ENCODE measurements around the gene SMC6. TPM values are rescaled to one million over a fixed set of nuclear protein-coding genes. Genes with fewer than 3 reads are reported as not detected.

SMC6 gene
- total and polyA plus RNA-seq, 10 of the 15 experiments (the other 5 are each of a cell fraction or from before 2014, with no cell fraction given): 12.8 to 63.8 (median 38.8) TPM

DNA sequence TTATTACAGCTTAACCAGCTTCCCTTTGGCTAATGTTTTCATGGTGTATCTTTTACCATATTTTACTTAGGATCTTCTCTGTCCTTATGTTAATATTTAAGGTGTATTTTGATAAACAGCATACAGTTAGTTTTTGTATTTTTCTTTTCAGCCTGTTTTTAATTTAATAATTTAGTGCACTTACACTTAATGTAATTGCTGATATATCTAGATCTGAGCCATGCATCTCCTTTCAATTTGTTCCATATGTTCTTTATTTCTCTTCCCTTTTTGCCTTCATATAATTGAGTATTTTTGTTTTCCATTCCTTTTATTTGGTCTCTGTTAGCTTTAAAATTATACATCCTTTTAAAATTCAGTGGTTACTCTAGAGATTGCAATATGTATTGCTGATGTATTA lies 78.8 kb downstream of the SMC6 start:
- Histone ChIP-seq H3K79me2 (ENCODE audit: control insufficient read depth, insufficient read depth, low read length) (no peaks in the 10 kb centered on the region), H3K36me3 (ENCODE audit: control insufficient read depth in 2 of 2, insufficient read depth in 2 of 2, low read length in 1 of 2) (peaks cover 1 to 9% of the 10 kb centered on the region in 2 experiments; a peak in 3 of 4 replicates), H3K9me3 (replicated peaks; ENCODE audit: control insufficient read depth, insufficient read depth, low read length) (no peaks in the 10 kb centered on the region), H3K9ac (ENCODE audit: control insufficient read depth, insufficient read depth, low read length) (no peak overlapping the region), H3K27ac (ENCODE audit: control insufficient read depth, insufficient read depth) (no peak overlapping the region), H3K27me3 (replicated peaks in 1 of 2; ENCODE audit: control insufficient read depth in 2 of 2, insufficient read depth in 2 of 2, low read length in 1 of 2) (no peaks in the 10 kb centered on the region), H3K4me1 (ENCODE audit: control insufficient read depth, insufficient read depth, low read length) (no peaks in the 10 kb centered on the region), H3K4me2 (ENCODE audit: control insufficient read depth, insufficient read depth) (no peak overlapping the region), H2AFZ (ENCODE audit: control insufficient read depth, low read depth, low read length) (no peak overlapping the region), H3K4me3 (no peak overlapping the region), H4K20me1 (ENCODE audit: control insufficient read depth, insufficient read depth) (no peaks in the 10 kb centered on the region)
- POLR2A ChIA-PET: no interaction called here
- BruUV-seq (replicated peaks): no TSS peak
- in situ Hi-C loops (cut with MboI) (loop anchor here (10.0 kb wide), 1 partner anchor 900 kb away; no protein-coding TSS in a partner anchor), intact Hi-C loops (cut with micrococcal nuclease; ENCODE audit: unreplicated experiment) (loop anchor here (5.0 kb wide), 1 partner anchor 363 kb away; no protein-coding TSS in a partner anchor)
- ATAC-seq (no peak), DNase-seq (ENCODE audit: low read depth, low spot score) (no peak), FAIRE-seq (no peak)
- TF ChIP-seq, protein P1, sequence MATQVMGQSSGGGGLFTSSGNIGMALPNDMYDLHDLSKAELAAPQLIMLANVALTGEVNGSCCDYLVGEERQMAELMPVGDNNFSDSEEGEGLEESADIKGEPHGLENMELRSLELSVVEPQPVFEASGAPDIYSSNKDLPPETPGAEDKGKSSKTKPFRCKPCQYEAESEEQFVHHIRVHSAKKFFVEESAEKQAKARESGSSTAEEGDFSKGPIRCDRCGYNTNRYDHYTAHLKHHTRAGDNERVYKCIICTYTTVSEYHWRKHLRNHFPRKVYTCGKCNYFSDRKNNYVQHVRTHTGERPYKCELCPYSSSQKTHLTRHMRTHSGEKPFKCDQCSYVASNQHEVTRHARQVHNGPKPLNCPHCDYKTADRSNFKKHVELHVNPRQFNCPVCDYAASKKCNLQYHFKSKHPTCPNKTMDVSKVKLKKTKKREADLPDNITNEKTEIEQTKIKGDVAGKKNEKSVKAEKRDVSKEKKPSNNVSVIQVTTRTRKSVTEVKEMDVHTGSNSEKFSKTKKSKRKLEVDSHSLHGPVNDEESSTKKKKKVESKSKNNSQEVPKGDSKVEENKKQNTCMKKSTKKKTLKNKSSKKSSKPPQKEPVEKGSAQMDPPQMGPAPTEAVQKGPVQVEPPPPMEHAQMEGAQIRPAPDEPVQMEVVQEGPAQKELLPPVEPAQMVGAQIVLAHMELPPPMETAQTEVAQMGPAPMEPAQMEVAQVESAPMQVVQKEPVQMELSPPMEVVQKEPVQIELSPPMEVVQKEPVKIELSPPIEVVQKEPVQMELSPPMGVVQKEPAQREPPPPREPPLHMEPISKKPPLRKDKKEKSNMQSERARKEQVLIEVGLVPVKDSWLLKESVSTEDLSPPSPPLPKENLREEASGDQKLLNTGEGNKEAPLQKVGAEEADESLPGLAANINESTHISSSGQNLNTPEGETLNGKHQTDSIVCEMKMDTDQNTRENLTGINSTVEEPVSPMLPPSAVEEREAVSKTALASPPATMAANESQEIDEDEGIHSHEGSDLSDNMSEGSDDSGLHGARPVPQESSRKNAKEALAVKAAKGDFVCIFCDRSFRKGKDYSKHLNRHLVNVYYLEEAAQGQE (IDR thresholded peaks at IDR 0.05; ENCODE audit: low read depth, low read length): no peak
- TF ChIP-seq NFYB (IDR thresholded peaks at IDR 0.05; ENCODE audit: insufficient read depth, low read depth, low read length) (no peak), RBBP5 (conservative IDR thresholded peaks at IDR 0.05) (no peak), HDGF (IDR thresholded peaks at IDR 0.05) (no peak), SRF (IDR thresholded peaks at IDR 0.05; ENCODE audit: low read depth in 2 of 2, low read length in 2 of 2) (no peak), MEF2B (IDR thresholded peaks at IDR 0.05; ENCODE audit: partially characterized antibody, poor library complexity, severe bottlenecking) (no peak), GABPA (IDR thresholded peaks at IDR 0.05; ENCODE audit: low read depth) (no peak), KAT2A (conservative IDR thresholded peaks at IDR 0.05; ENCODE audit: control insufficient read depth, low read depth, low read length) (no peak), POLR2AphosphoS2 (IDR thresholded peaks at IDR 0.05; ENCODE audit: low read depth, low read length) (no peak), HDAC2 (IDR thresholded peaks at IDR 0.05) (no peak)
- RAD21 ChIA-PET (ENCODE audit: unreplicated experiment): interaction anchor here (1.0 to 8.3 kb wide), 2 partner anchors 30 to 204 kb away, joined by 3 to 138 read pairs; no protein-coding TSS in a partner anchor
- SMC1A ChIA-PET (ENCODE audit: uncharacterized antibody, unreplicated experiment): interaction anchor here (1.0 to 9.1 kb wide), 4 partner anchors 9 to 146 kb away, joined by 3 to 80 read pairs (median 4); no protein-coding TSS in a partner anchor
- CTCF ChIA-PET: interaction anchor here (0.6 to 24.9 kb wide), 10 partner anchors 9 to 714 kb away, joined by 3 to 604 read pairs (median 3); no protein-coding TSS in a partner anchor
